OCI-LY1 (cell line): ENCODE results near the gene CAPRIN1.

ENCODE experiments used
- H2AFZ ChIP-seq: fragments of 200-600 bp; sonication (generic), shearing (Covaris generic); 2 replicates; pipeline ENCODE4 v1.6.0; 2014; ENCODE audit warnings: antibody characterized with exemption, mild to moderate bottlenecking, low read length
- H3F3A ChIP-seq: fragments of 200-600 bp; sonication (generic), shearing (Covaris generic); 2 replicates; pipeline ENCODE4 v1.6.0; 2014; ENCODE audit warnings: mild to moderate bottlenecking, antibody characterized with exemption, low read length, moderate library complexity; ENCODE audit not compliant: insufficient read depth
- H3K27ac ChIP-seq: fragments of 200-600 bp; sonication (generic); 2 replicates; pipeline ENCODE4 v1.5.1; 2014; ENCODE audit warnings: low read length, mixed run types, mild to moderate bottlenecking, low read depth; ENCODE audit not compliant: poor library complexity, severe bottlenecking
- H3K27me3 ChIP-seq: fragments of 200-600 bp; sonication (generic); 2 replicates; pipeline ENCODE4 v1.6.0; 2014; ENCODE audit warnings: antibody characterized with exemption, mild to moderate bottlenecking, low read length, moderate library complexity; ENCODE audit not compliant: insufficient read depth
- H3K36me3 ChIP-seq: fragments of 200-600 bp; sonication (generic); 2 replicates; pipeline ENCODE4 v1.6.1; 2014; ENCODE audit warnings: mild to moderate bottlenecking, antibody characterized with exemption, low read length, moderate library complexity, mixed read lengths; ENCODE audit not compliant: insufficient read depth
- H3K4me1 ChIP-seq: fragments of 200-600 bp; sonication (generic); 2 replicates; pipeline ENCODE4 v1.5.1; 2014; ENCODE audit warnings: mild to moderate bottlenecking, low read length, moderate library complexity; ENCODE audit not compliant: insufficient read depth, severe bottlenecking
- H3K4me2 ChIP-seq: fragments of 200-600 bp; sonication (generic), shearing (Covaris generic); 2 replicates; pipeline ENCODE4 v1.6.1; 2014; ENCODE audit warnings: low read length
- H3K4me3 ChIP-seq: fragments of 200-600 bp; sonication (generic); 2 replicates; pipeline ENCODE4 v1.5.1; 2014; ENCODE audit warnings: low read length, low read depth, mild to moderate bottlenecking, mixed read lengths; ENCODE audit not compliant: poor library complexity, severe bottlenecking
- H3K79me2 ChIP-seq: fragments of 200-600 bp; shearing (Covaris generic); 2 replicates; pipeline ENCODE4 v1.6.1; 2016; ENCODE audit warnings: mixed run types, low read length, mixed read lengths; ENCODE audit not compliant: insufficient read depth
- H3K9ac ChIP-seq: fragments of 200-600 bp; sonication (generic), shearing (Covaris generic); 2 replicates; pipeline ENCODE4 v1.6.1; 2014; ENCODE audit warnings: mild to moderate bottlenecking, low read length, mixed read lengths
- H3K9me2 ChIP-seq: fragments of 200-600 bp; sonication (generic), shearing (Covaris generic); 2 replicates; pipeline ENCODE4 v1.6.1; 2014; ENCODE audit warnings: low read depth, mild to moderate bottlenecking, low read length, mixed read lengths
- H3K9me3 ChIP-seq: fragments of 200-600 bp; shearing (Covaris generic); 2 replicates; pipeline ENCODE4 v1.6.1; 2014; ENCODE audit warnings: low read length, mixed read lengths
- H4K20me1 ChIP-seq: fragments of 200-600 bp; sonication (generic), shearing (Covaris generic); 2 replicates; pipeline ENCODE4 v1.6.0; 2016; ENCODE audit warnings: mild to moderate bottlenecking, low read length; ENCODE audit not compliant: insufficient read depth
- CTCF ChIP-seq: fragments of 200-600 bp; sonication (generic), shearing (Covaris generic); IDR thresholded peaks from 2 replicates; pipeline ENCODE4 v1.5.1; 2017; ENCODE audit warnings: mild to moderate bottlenecking, antibody characterized with exemption, low read length, moderate library complexity, mixed read lengths
- EZH2 ChIP-seq: fragments of 200-600 bp; sonication (generic), shearing (Covaris generic); IDR thresholded peaks from 2 replicates; pipeline ENCODE4 v1.8.0; 2017; ENCODE audit warnings: borderline replicate concordance, mixed run types, mild to moderate bottlenecking, antibody characterized with exemption, low read length, moderate library complexity, mixed read lengths

CAPRIN1 gene

DNA sequence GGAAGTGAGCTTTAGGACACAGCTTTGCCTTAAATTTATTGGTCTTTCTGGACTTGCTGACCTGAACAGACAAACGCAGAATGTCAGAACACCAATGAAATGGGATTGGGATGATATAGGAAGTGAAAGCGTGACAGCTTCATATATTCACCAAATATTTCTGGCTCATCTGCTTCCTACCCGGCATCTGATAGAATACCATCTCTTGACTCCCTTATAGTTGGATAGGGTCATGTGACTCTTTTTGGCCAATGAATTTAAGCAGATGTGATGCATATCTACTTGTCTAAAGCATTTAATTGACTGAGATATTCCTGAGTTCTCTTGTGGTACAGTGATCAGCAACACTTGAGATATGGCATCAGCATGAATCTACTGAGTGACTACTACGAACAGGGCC, 2.5 kb upstream of the CAPRIN1 start:
- Histone ChIP-seq H3K79me2 (peaks cover 19% of the 10 kb centered on the region), H3K27ac (no peak overlapping the region)

GRCh38 chr11:34050581-34051348, 766 bp upstream of the CAPRIN1 start:
- Histone ChIP-seq H3K79me2 (peaks cover 36% of the 10 kb centered on the region), H3K27ac (peak overlapping the region; percentile 76), H3K27me3 (no peaks in the 10 kb centered on the region), H2AFZ (peak overlapping the region; percentile 16; the same call in 1 of the 2 replicates), H3F3A (0 out of 2 replicates have a peak, but pooled peaks cover 6% of the 10 kb centered on the region), H3K4me1 (peaks cover 31% of the 10 kb centered on the region), H3K36me3 (peaks cover 33% of the 10 kb centered on the region), H4K20me1 (peaks cover 3% of the 10 kb centered on the region; the same call in 1 of the 2 replicates), H3K4me3 (peak overlapping the region; percentile 77), H3K9me2 (no peaks in the 10 kb centered on the region), H3K9ac (peak overlapping the region; percentile 95), H3K9me3 (no peaks in the 10 kb centered on the region), H3K4me2 (peak overlapping the region; percentile 60)
- TF ChIP-seq EZH2: no peak

More for the DNA sequence above, 2.5 kb upstream of the CAPRIN1 start:
- Histone ChIP-seq H3K27me3 (no peaks in the 10 kb centered on the region), H3K9me2 (no peaks in the 10 kb centered on the region), H3K9me3 (no peaks in the 10 kb centered on the region), H4K20me1 (peaks cover 3% of the 10 kb centered on the region; the same call in 1 of the 2 replicates), H3F3A (0 out of 2 replicates have a peak, but pooled peaks cover 6% of the 10 kb centered on the region), H3K9ac (no peak overlapping the region), H2AFZ (no peak overlapping the region), H3K4me2 (no peak overlapping the region), H3K36me3 (peaks cover 16% of the 10 kb centered on the region; the same call in 1 of the 2 replicates), H3K4me3 (no peak overlapping the region), H3K4me1 (peaks cover 22% of the 10 kb centered on the region)
- TF ChIP-seq EZH2: no peak
- TF ChIP-seq CTCF: no peak

DNA sequence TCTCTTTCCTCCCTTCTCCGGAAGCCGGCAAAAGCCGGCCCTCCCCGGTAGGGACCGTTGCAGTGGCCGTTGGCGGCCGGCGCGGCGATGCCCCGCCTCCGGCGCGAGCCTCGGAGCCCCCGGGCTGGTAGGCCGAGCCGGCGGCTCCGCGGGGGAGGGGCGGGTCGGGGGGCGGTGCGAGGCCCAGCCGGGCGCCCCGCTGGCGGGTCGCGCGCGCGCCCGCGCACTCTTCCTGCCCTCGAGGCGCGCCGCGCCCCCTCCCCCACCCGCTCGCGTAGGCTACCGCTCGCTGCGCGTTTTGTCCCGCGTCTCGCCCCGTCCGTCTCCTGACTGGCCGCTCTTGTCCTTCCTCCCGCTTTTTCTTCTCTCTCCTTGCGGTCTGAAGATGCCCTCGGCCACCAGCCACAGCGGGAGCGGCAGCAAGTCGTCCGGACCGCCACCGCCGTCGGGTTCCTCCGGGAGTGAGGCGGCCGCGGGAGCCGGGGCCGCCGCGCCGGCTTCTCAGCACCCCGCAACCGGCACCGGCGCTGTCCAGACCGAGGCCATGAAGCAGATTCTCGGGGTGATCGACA, 591 bp downstream of the CAPRIN1 start:
- peak overlapping the region; percentile 63 for H3K4me2 ChIP-seq
- H3K36me3 ChIP-seq: peaks cover 46% of the 10 kb centered on the region
- H3K79me2 ChIP-seq: peaks cover 50% of the 10 kb centered on the region
- H3K27me3 ChIP-seq: no peaks in the 10 kb centered on the region
- peak overlapping the region; percentile 99 for H3K9ac ChIP-seq
- TF ChIP-seq EZH2 (no peak), CTCF (no peak)
- no peaks in the 10 kb centered on the region for H3K9me3 ChIP-seq
- no peak overlapping the region for H2AFZ ChIP-seq
- 0 out of 2 replicates have a peak, but pooled peaks cover 6% of the 10 kb centered on the region for H3F3A ChIP-seq
- H4K20me1 ChIP-seq: peaks cover 9% of the 10 kb centered on the region; the same call in 1 of the 2 replicates
- H3K27ac ChIP-seq: peak overlapping the region; percentile 76
- H3K4me3 ChIP-seq: peak overlapping the region; percentile 77
- no peaks in the 10 kb centered on the region for H3K9me2 ChIP-seq
- peaks cover 44% of the 10 kb centered on the region for H3K4me1 ChIP-seq
